Posterior vena cava (tissue), 2 donors: ENCODE data around the gene KIF23. TPM values are rescaled to one million over a fixed set of nuclear protein-coding genes. Genes with fewer than 3 reads are reported as not detected.

Experiments
- DNase-seq: peaks from one replicate; pipeline ENCODE4 v3.0.0-alpha.2; 2020; ENCODE audit warnings: low spot score
- intact Hi-C, 2 donors: fragments of 100-400 bp; cut with DNase I; formaldehyde crosslinking; loops; one replicate each; pipeline versions ENCODE4 v1.14.1 to v1.14.2; 2022 to 2023
- total RNA-seq, 2 donors: library from RNA; stranded (reverse); fragmentation: NEBNext Ultra II Directional; extraction: Animal tissue kit (Norgen Biotek cat#: 25700); gene quantifications; one replicate each; pipeline ENCODE4 v1.2.1, GENCODE V29; 2021
- donor health status: DM: yes; HTN: yes; CAD: no.
- donor health status: DM: yes; HTN: yes; CAD: no.

KIF23 gene
- total RNA-seq, 2 donors from 2014 or later = 3.3 to 4.7 TPM

- DNase-seq = peak; percentile 95
Measured at GRCh38 chr15:69475769-69476358, 61.7 kb downstream of the KIF23 start.

GRCh38 chr15:69476704-69477473 is 62.7 kb downstream of the KIF23 start:
- no peak for DNase-seq

More at GRCh38 chr15:69475769-69476358, 61.7 kb downstream of the KIF23 start:
- intact Hi-C loops = no loop called here

GRCh38 chr15:69478259-69478781 is 64.2 kb downstream of the KIF23 start:
- no peak for DNase-seq
- intact Hi-C loops = loop anchor here in 1 of 2 donors (2.0 kb wide), 1 partner anchor 1010 kb away; no protein-coding TSS in a partner anchor

More at GRCh38 chr15:69476704-69477473, 62.7 kb downstream of the KIF23 start:
- intact Hi-C loops = no loop called here

- DNase-seq = no peak
- intact Hi-C loops = loop anchor here in 1 of 2 donors (2.0 kb wide), 1 partner anchor 1010 kb away; no protein-coding TSS in a partner anchor
Measured at GRCh38 chr15:69479081-69479480, 64.9 kb downstream of the KIF23 start.

GRCh38 chr15:69479971-69480370 is 65.8 kb downstream of the KIF23 start:
- intact Hi-C loops = loop anchor here (2.0 to 10.0 kb wide), 2 partner anchors 1005 to 1009 kb away; no protein-coding TSS in a partner anchor
- DNase-seq = no peak

- intact Hi-C loops = loop anchor here in 1 of 2 donors (10.0 kb wide), 1 partner anchor 1004 kb away; no protein-coding TSS in a partner anchor
- DNase-seq = no peak
Measured at GRCh38 chr15:69480932-69481331, 66.8 kb downstream of the KIF23 start.

- no peak for DNase-seq
- intact Hi-C loops = loop anchor here in 1 of 2 donors (10.0 kb wide), 1 partner anchor 1002 kb away; no protein-coding TSS in a partner anchor
Measured at GRCh38 chr15:69482686-69483256, 68.6 kb downstream of the KIF23 start.

GRCh38 chr15:69484837-69485236 is 70.7 kb downstream of the KIF23 start:
- intact Hi-C loops = loop anchor here in 1 of 2 donors (10.0 kb wide), 1 partner anchor 1000 kb away; no protein-coding TSS in a partner anchor
- DNase-seq = no peak

GRCh38 chr15:69486481-69487110 is 72.4 kb downstream of the KIF23 start:
- intact Hi-C loops = loop anchor here in 1 of 2 donors (10.0 kb wide), 1 partner anchor 998 kb away; no protein-coding TSS in a partner anchor
- no peak for DNase-seq

- intact Hi-C loops = loop anchor here in 1 of 2 donors (10.0 kb wide), 1 partner anchor 996 kb away; no protein-coding TSS in a partner anchor
- DNase-seq = no peak
Measured at GRCh38 chr15:69489073-69489571, 75.0 kb downstream of the KIF23 start.

- no peak for DNase-seq
- intact Hi-C loops = loop anchor here in 1 of 2 donors (5.0 kb wide), 1 partner anchor 1113 kb away; no protein-coding TSS in a partner anchor
Measured at GRCh38 chr15:69490356-69491037, 76.3 kb downstream of the KIF23 start.

GRCh38 chr15:69491038-69491505 is 76.9 kb downstream of the KIF23 start:
- DNase-seq = peak; percentile 86
- intact Hi-C loops = loop anchor here in 1 of 2 donors (5.0 kb wide), 1 partner anchor 1114 kb away; no protein-coding TSS in a partner anchor

- no peak for DNase-seq
- intact Hi-C loops = loop anchor here in 1 of 2 donors (5.0 kb wide), 1 partner anchor 1116 kb away; no protein-coding TSS in a partner anchor
Measured at GRCh38 chr15:69493406-69493805, 79.3 kb downstream of the KIF23 start.

GRCh38 chr15:69496001-69496400 is 81.9 kb downstream of the KIF23 start:
- intact Hi-C loops = no loop called here
- DNase-seq = no peak

GRCh38 chr15:69497076-69497475 is 82.9 kb downstream of the KIF23 start:
- intact Hi-C loops = no loop called here
- no peak for DNase-seq

- no peak for DNase-seq
- intact Hi-C loops = no loop called here
Measured at GRCh38 chr15:69497667-69498066, 83.5 kb downstream of the KIF23 start.
